HepG2 (cell line): Measurements from ENCODE around the gene CPT1B. TPM values are rescaled to one million over a fixed set of nuclear protein-coding genes. Genes with fewer than 3 reads are reported as not detected.

Source experiments
- HNF4A ChIP-seq: sonication (generic); formaldehyde crosslinking; IDR thresholded peaks from 2 replicates; pipeline ENCODE4 v1.4.0; 2020; ENCODE audit warnings: missing genetic modification reagents
- MZF1 ChIP-seq: sonication (generic); formaldehyde crosslinking; IDR thresholded peaks from 2 replicates; pipeline ENCODE4 v1.8.1; 2023; ENCODE audit warnings: mild to moderate bottlenecking, missing genetic modification reagents, borderline replicate concordance
- REXO4 ChIP-seq: sonication (generic); formaldehyde crosslinking; IDR thresholded peaks from 2 replicates; pipeline ENCODE4 v1.8.0; 2022; ENCODE audit warnings: missing genetic modification reagents, mild to moderate bottlenecking, borderline replicate concordance
- ZNF768 ChIP-seq: sonication (generic); formaldehyde crosslinking; IDR thresholded peaks from 2 replicates; pipeline ENCODE4 v1.4.0; 2020; ENCODE audit warnings: missing genetic modification reagents
- polyA plus RNA-seq, 8 experiments: library from polyadenylated mRNA; depleted of rRNA in 3 of 8; stranded (reverse) in 7 of 8; unstranded in 1 of 8; fragments of >200 nt; fragmentation: Illumina TruSeq in 4 of 8; extraction: Trizol in 4 of 8; gene quantifications; 2 replicates each; pipeline versions ENCODE4 v1.2.1 to v1.2.3, GENCODE V29; 2011 to 2016; ENCODE audit warnings: low read depth in 4 of 8, missing spikeins in 1 of 8, mixed read lengths in 1 of 8; ENCODE audit not compliant: insufficient read depth in 1 of 8
- total RNA-seq, 5 experiments: library from RNA; depleted of rRNA; stranded (reverse); fragments of >200 nt; fragmentation: Illumina TruSeq; extraction: Trizol; gene quantifications; 2 replicates each; pipeline ENCODE4 v1.2.3, GENCODE V29; 2016; ENCODE audit warnings: low read depth in 1 of 5
- TF ChIP-seq, protein P1 (sequence below): sonication (generic); formaldehyde crosslinking; IDR thresholded peaks from one replicate; pipeline ENCODE4 v1.5.1; 2020; ENCODE audit warnings: mild to moderate bottlenecking, missing genetic modification reagents; ENCODE audit errors: not compliant biosample characterization
- TF ChIP-seq, protein P2 (sequence below): sonication (generic); formaldehyde crosslinking; IDR thresholded peaks from 2 replicates; pipeline ENCODE4 v1.4.0; 2020; ENCODE audit warnings: missing genetic modification reagents, borderline replicate concordance
- TF ChIP-seq, protein P3 (sequence below): IDR thresholded peaks from 2 replicates; pipeline ENCODE4 v1.6.1; 2016; ENCODE audit warnings: missing compliant biosample characterization, missing genetic modification reagents, borderline replicate concordance
- TF ChIP-seq, protein P4 (sequence below): sonication (generic); formaldehyde crosslinking; IDR thresholded peaks from 2 replicates; pipeline ENCODE4 v1.8.0; 2022; ENCODE audit warnings: missing genetic modification reagents, mild to moderate bottlenecking, moderate library complexity, borderline replicate concordance
- TF ChIP-seq, protein P5 (sequence below): sonication (generic); formaldehyde crosslinking; IDR thresholded peaks from 2 replicates; pipeline ENCODE4 v1.4.0; 2020; ENCODE audit warnings: missing genetic modification reagents

The CPT1B gene
- total and polyA plus RNA-seq, 2 of the 13 experiments (the other 11 are each of a cell fraction or from before 2014, with no cell fraction given) = 9.2 to 19.5 TPM

- TF ChIP-seq, protein P1, sequence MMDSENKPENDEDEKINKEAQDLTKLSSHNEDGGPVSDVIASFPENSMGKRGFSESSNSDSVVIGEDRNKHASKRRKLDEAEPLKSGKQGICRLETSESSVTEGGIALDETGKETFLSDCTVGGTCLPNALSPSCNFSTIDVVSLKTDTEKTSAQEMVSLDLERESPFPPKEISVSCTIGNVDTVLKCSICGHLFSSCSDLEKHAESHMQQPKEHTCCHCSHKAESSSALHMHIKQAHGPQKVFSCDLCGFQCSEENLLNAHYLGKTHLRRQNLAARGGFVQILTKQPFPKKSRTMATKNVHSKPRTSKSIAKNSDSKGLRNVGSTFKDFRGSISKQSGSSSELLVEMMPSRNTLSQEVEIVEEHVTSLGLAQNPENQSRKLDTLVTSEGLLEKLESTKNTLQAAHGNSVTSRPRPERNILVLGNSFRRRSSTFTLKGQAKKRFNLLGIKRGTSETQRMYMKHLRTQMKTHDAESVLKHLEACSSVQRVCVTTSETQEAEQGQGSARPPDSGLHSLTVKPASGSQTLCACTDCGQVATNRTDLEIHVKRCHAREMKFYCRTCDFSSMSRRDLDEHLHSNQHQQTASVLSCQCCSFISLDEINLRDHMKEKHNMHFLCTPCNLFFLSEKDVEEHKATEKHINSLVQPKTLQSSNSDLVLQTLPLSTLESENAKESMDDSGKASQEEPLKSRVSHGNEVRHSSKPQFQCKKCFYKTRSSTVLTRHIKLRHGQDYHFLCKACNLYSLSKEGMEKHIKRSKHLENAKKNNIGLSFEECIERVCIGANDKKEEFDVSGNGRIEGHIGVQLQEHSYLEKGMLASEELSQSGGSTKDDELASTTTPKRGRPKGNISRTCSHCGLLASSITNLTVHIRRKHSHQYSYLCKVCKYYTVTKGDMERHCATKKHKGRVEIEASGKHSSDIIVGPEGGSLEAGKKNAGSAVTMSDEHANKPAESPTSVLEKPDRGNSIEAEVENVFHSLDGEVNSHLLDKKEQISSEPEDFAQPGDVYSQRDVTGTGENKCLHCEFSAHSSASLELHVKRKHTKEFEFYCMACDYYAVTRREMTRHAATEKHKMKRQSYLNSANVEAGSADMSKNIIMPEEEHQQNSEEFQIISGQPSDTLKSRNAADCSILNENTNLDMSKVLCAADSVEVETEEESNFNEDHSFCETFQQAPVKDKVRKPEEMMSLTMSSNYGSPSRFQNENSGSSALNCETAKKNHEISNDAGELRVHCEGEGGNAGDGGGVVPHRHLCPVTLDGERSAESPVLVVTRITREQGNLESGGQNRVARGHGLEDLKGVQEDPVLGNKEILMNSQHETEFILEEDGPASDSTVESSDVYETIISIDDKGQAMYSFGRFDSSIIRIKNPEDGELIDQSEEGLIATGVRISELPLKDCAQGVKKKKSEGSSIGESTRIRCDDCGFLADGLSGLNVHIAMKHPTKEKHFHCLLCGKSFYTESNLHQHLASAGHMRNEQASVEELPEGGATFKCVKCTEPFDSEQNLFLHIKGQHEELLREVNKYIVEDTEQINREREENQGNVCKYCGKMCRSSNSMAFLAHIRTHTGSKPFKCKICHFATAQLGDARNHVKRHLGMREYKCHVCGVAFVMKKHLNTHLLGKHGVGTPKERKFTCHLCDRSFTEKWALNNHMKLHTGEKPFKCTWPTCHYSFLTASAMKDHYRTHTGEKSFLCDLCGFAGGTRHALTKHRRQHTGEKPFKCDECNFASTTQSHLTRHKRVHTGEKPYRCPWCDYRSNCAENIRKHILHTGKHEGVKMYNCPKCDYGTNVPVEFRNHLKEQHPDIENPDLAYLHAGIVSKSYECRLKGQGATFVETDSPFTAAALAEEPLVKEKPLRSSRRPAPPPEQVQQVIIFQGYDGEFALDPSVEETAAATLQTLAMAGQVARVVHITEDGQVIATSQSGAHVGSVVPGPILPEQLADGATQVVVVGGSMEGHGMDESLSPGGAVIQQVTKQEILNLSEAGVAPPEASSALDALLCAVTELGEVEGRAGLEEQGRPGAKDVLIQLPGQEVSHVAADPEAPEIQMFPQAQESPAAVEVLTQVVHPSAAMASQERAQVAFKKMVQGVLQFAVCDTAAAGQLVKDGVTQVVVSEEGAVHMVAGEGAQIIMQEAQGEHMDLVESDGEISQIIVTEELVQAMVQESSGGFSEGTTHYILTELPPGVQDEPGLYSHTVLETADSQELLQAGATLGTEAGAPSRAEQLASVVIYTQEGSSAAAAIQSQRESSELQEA (CRISPR knock-in tag) = peak; percentile 91
- TF ChIP-seq, protein P2, sequence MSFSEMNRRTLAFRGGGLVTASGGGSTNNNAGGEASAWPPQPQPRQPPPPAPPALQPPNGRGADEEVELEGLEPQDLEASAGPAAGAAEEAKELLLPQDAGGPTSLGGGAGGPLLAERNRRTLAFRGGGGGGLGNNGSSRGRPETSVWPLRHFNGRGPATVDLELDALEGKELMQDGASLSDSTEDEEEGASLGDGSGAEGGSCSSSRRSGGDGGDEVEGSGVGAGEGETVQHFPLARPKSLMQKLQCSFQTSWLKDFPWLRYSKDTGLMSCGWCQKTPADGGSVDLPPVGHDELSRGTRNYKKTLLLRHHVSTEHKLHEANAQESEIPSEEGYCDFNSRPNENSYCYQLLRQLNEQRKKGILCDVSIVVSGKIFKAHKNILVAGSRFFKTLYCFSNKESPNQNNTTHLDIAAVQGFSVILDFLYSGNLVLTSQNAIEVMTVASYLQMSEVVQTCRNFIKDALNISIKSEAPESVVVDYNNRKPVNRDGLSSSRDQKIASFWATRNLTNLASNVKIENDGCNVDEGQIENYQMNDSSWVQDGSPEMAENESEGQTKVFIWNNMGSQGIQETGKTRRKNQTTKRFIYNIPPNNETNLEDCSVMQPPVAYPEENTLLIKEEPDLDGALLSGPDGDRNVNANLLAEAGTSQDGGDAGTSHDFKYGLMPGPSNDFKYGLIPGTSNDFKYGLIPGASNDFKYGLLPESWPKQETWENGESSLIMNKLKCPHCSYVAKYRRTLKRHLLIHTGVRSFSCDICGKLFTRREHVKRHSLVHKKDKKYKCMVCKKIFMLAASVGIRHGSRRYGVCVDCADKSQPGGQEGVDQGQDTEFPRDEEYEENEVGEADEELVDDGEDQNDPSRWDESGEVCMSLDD (CRISPR knock-in tag) = no peak
- TF ChIP-seq REXO4 (CRISPR knock-in tag) = peak; percentile 77; the same call in 1 of the 2 replicates
- TF ChIP-seq ZNF768 (CRISPR knock-in tag) = 0 out of 2 replicates have a peak, but pooled peaks have one; percentile 2
- no peak for TF ChIP-seq MZF1 (CRISPR knock-in tag)
- TF ChIP-seq, protein P3, sequence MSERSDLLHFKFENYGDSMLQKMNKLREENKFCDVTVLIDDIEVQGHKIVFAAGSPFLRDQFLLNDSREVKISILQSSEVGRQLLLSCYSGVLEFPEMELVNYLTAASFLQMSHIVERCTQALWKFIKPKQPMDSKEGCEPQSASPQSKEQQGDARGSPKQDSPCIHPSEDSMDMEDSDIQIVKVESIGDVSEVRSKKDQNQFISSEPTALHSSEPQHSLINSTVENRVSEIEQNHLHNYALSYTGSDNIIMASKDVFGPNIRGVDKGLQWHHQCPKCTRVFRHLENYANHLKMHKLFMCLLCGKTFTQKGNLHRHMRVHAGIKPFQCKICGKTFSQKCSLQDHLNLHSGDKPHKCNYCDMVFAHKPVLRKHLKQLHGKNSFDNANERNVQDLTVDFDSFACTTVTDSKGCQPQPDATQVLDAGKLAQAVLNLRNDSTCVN = peak; percentile 56; the same call in 1 of the 2 replicates
- TF ChIP-seq, protein P4, sequence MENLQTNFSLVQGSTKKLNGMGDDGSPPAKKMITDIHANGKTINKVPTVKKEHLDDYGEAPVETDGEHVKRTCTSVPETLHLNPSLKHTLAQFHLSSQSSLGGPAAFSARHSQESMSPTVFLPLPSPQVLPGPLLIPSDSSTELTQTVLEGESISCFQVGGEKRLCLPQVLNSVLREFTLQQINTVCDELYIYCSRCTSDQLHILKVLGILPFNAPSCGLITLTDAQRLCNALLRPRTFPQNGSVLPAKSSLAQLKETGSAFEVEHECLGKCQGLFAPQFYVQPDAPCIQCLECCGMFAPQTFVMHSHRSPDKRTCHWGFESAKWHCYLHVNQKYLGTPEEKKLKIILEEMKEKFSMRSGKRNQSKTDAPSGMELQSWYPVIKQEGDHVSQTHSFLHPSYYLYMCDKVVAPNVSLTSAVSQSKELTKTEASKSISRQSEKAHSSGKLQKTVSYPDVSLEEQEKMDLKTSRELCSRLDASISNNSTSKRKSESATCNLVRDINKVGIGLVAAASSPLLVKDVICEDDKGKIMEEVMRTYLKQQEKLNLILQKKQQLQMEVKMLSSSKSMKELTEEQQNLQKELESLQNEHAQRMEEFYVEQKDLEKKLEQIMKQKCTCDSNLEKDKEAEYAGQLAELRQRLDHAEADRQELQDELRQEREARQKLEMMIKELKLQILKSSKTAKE (CRISPR knock-in tag) = no peak
- TF ChIP-seq HNF4A (CRISPR knock-in tag) = no peak; the same call in 1 of the 2 replicates
- TF ChIP-seq, protein P5, sequence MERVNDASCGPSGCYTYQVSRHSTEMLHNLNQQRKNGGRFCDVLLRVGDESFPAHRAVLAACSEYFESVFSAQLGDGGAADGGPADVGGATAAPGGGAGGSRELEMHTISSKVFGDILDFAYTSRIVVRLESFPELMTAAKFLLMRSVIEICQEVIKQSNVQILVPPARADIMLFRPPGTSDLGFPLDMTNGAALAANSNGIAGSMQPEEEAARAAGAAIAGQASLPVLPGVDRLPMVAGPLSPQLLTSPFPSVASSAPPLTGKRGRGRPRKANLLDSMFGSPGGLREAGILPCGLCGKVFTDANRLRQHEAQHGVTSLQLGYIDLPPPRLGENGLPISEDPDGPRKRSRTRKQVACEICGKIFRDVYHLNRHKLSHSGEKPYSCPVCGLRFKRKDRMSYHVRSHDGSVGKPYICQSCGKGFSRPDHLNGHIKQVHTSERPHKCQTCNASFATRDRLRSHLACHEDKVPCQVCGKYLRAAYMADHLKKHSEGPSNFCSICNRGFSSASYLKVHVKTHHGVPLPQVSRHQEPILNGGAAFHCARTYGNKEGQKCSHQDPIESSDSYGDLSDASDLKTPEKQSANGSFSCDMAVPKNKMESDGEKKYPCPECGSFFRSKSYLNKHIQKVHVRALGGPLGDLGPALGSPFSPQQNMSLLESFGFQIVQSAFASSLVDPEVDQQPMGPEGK (CRISPR knock-in tag) = peak; percentile 91
These were observed 52.9 kb downstream of the CPT1B start, which contains the start of gene SCO2 (continued) for GRCh38 chr22:50525104-50525857.
